Inferior parietal cortex (tissue), 1 donor: ENCODE measurements around the gene KLHL17.
"Not testable (repeated sequence)": the region's sequence is repeated elsewhere in the genome, so short reads cannot be mapped to it uniquely, and the experiment has no call there.

Source experiments
- DNase-seq: peaks from one replicate; pipeline ENCODE4 v3.0.0-alpha.2; 2016; ENCODE audit errors: extremely low spot score

The KLHL17 gene

GRCh38 chr1:980602-981395, 20.4 kb downstream of the KLHL17 start:
- DNase-seq: no peak

GRCh38 chr1:981491-981954, 21.1 kb downstream of the KLHL17 start:
- DNase-seq: no peak

- DNase-seq: no peak
Measured at GRCh38 chr1:981955-982558, 21.7 kb downstream of the KLHL17 start, which contains the start of gene PERM1. Gene PERM1, minus strand, starts transcription at chr1:982093. Its CDS starts 1,064 bp downstream, at chr1:981029.

- no peak for DNase-seq
Measured at GRCh38 chr1:982765-983436, 22.5 kb downstream of the KLHL17 start.

GRCh38 chr1:983798-984475, 23.6 kb downstream of the KLHL17 start:
- DNase-seq: no peak

- DNase-seq: no peak
Measured at GRCh38 chr1:984476-984814, 24.1 kb downstream of the KLHL17 start.

- no peak for DNase-seq
Measured at GRCh38 chr1:985126-985525, 24.7 kb downstream of the KLHL17 start.

GRCh38 chr1:988061-988460, 27.7 kb downstream of the KLHL17 start:
- not testable (repeated sequence) for DNase-seq

- DNase-seq: not testable (repeated sequence)
Measured at GRCh38 chr1:991275-991674, 30.9 kb downstream of the KLHL17 start.

GRCh38 chr1:991895-992294, 31.5 kb downstream of the KLHL17 start:
- no peak for DNase-seq

GRCh38 chr1:992362-992761, 32.0 kb downstream of the KLHL17 start:
- no peak for DNase-seq

GRCh38 chr1:993379-993995, 33.1 kb downstream of the KLHL17 start:
- no peak for DNase-seq

GRCh38 chr1:994546-994945, 34.2 kb downstream of the KLHL17 start:
- not testable (repeated sequence) for DNase-seq

- DNase-seq: no peak
Measured at GRCh38 chr1:995665-996633, 35.6 kb downstream of the KLHL17 start.

GRCh38 chr1:996851-997712, 36.7 kb downstream of the KLHL17 start:
- no peak for DNase-seq

- DNase-seq: no peak
Measured at GRCh38 chr1:997713-997992, 37.3 kb downstream of the KLHL17 start.

GRCh38 chr1:997993-998744, 37.8 kb downstream of the KLHL17 start:
- DNase-seq: no peak

- no peak for DNase-seq
Measured at GRCh38 chr1:998745-998994, 38.3 kb downstream of the KLHL17 start.

- no peak for DNase-seq
Measured at GRCh38 chr1:998995-999724, 38.8 kb downstream of the KLHL17 start.
